ENCODE data around the gene BIN1.

Gene BIN1

GRCh38 chr2:127092306-127092705 lies 14.6 kb downstream of the BIN1 start:
- no peak for DNase-seq (ENCODE audit: low read depth, low spot score)

DNA sequence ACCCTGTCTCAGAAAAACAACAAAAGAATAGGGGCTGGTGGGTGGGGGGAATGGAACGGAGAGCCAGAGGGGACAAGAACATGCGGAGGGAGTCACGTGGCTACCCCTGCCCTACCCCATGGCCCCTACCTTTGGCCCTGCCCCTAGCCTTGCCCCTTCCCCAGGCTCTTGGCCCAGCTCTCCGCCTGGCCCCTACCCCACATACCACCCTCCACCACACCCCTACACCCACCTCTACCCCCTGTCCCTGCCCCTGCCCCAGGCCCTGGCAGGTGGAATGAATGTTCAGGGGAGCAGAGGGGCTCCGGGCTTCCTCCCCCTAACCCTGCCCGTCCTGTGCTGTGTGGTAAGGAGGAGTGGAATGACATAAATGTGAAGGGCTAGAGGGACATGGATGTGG lies 15.1 kb downstream of the BIN1 start:
- DNase-seq (ENCODE audit: low read depth, low spot score) = no peak

DNA sequence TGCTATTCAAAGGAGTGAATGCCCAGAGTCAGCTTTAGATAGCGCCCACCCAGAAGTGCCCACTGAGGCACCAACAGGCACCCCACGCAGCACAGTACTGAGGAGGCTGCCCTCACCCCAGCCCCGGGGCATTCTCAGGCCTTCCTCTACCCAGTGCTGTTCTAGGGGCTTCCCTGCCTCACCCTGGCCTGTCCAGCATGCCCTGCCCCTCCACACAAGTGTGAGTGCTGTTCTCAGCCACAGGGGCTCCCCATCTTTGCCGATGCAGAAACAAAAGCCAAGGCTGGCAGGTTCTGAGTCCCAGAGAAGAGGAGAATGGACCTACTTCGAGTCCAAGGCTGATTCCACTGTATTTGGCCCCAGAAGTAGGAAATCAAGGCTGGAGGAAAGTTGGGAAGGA lies 15.8 kb downstream of the BIN1 start:
- no peak for DNase-seq (ENCODE audit: low read depth, low spot score)

DNA sequence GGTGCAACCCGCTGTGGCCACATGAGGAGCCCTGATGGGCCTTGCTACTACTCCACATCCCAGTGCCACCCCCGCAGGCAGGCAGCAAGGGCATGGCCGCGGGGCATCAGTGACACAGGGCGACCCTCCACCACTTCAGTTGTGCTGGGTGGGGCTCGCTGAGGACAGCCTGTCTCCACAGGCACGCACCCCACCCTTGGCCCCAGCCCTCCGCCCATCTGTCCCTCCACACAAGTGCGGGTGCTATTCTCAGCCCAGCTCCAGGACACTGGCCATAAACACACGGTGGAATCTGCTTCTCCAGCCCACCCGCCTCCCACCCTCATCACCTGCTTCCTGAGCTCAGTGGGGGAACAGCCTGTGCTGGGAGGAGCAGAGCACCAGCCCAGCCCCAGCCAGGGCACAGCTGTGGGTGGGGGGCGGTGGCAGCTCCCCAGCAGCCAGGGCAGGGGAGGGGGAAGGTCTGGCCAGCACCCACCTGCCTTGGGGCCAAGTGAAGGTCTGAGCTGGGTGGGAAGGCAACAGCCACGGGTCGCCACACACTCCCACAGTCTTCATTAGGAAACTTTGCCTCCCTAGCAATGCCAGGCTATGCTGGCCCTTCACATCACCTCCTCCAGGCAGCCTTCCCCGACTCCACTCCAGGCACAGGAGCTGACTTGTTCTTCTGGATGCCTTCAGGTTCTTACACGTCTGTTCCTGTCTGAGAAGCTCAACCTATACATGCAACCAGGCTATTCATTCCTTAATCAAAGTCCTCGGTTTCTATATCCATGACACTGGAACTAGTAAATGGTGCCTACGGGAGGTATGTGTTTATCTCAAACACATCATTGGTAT lies 16.5 kb downstream of the BIN1 start:
- DNase-seq (ENCODE audit: low read depth, low spot score) = no peak

DNA sequence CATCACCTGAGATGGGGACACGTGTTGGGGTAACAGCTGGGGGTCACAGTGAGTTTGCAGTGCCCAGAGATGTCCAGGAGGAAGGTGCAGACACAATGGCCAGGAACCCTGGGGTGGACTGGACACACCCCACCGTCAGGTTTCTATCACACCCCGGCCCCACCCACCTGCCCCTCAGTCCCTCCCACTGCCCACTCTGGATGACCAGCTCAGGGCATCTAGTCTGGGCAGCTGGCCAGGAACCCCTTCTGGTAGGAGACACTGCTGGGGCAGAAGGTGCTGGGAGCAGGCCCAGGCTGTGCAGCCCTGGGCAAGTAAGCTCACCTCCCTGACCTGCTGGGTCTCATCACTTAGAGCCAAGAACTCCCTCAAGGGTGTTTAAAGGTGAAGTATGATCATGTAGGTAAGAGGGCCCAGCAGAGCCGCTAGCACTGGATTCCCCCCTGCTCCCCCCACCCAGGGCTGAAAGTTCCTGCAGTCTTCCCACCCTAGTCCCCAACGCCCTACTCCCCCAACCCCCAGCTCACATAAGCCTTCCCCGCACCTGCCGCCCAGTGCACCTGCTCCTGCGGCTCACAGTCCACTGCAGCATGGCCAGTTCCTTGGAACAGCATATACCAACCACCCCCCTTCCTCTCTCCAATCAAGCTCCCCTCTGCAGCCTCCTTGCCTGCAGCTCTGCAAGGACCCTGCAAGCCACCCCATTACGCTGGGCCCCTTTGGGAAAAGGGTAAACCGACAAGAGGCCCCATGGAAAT lies 17.3 kb downstream of the BIN1 start:
- no peak for DNase-seq (ENCODE audit: low read depth, low spot score)

GRCh38 chr2:127088706-127089105 lies 18.2 kb downstream of the BIN1 start:
- no peak for DNase-seq (ENCODE audit: low read depth, low spot score)

- no peak for DNase-seq (ENCODE audit: low read depth, low spot score)
Observed at GRCh38 chr2:127087791-127088495, 19.0 kb downstream of the BIN1 start.

DNA sequence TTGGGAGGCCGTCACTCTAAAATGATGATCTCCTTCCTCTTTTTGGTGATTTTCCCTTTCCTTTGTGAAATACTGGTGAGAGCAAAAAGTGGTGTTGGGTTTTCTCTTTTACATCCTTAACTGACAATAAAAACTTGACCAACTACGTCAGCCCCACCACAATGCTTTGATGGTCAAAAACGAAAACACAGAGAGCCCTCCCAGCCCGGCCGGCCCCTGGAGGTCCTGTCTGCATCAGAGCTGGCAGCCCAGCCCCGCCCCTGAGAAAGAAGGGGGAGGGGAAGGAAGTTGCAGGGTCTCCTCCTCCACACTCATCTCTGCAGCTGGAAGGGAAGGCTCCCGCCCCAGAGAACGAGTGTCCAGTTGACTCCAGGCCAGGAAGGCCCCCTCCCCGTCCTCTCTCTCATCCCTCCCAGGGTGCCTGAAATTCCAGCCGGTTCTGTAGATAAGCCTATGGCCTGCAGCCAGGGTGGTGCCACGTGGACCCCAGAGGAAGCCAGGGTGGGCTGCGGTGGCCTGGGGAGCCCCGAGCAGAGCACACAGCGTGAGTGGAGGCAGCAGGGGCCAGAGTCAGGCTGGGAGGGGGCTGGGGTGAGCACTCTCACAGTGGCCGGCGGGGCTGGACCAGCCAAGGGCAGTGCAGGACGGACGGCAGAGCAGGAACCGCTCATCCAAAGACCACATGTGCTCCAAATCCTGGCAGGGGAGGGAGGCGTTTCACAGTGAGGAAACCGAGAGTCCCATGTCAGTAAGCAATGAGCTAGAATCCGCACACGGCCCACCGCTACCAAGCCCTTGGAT lies 19.8 kb downstream of the BIN1 start:
- DNase-seq (ENCODE audit: low read depth, low spot score) = no peak

- no peak for DNase-seq (ENCODE audit: low read depth, low spot score)
Observed at GRCh38 chr2:127085317-127085681, 21.7 kb downstream of the BIN1 start.

GRCh38 chr2:127084611-127085316 lies 22.2 kb downstream of the BIN1 start:
- no peak for DNase-seq (ENCODE audit: low read depth, low spot score)

DNA sequence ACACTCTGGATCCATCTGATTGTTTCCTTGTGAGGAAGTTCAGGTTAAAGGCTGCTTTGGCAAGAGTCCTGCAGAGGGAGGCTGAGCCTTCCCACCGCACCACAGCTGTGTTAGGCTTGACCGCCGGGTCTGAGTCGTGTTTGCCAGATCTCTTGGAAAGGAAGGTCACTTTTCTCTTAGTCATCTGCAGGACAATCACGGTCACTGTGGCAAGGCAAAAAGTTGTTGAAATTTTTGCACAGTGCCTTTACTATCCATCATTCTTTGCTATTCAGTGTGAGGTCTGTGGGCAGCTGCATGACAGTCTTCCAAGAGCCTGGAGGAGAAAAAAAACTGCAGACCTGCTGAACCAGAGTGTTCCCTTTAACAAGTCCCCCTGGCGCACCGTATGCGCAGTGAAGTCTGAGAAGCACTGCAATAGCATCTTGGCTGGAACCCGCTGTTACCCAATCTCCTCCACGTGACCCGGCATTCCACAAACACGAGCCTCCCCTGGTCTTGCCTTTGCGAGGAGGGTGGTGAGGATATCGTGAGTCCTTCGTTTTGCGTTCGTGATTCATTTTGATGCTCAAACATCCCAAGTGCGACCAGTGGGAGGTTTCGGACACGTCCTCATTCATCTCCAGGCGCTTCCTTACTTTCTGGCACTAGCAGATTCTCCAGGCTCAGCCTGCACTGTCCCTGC lies 23.0 kb downstream of the BIN1 start:
- DNase-seq (ENCODE audit: low read depth, low spot score) = no peak

DNA sequence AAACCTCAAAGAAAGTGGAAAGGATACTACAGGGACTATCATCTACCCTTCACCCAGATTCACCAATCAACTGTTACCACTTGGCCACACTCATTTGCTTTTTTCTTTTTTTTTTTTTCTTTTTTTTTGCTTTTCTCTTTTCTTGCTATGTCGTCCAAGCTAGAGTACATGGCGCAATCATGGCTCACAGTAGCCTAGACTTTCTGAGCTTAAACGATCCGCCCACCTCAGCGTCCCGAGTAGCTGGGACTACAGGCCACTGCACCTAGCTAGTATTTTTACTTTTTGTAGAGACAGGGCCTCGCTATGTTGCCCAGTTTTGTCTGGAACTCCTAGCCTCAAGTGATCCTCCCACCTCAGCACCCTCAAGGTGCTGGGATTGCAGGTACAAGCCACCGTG lies 24.0 kb downstream of the BIN1 start:
- DNase-seq (ENCODE audit: low read depth, low spot score) = no peak

DNA sequence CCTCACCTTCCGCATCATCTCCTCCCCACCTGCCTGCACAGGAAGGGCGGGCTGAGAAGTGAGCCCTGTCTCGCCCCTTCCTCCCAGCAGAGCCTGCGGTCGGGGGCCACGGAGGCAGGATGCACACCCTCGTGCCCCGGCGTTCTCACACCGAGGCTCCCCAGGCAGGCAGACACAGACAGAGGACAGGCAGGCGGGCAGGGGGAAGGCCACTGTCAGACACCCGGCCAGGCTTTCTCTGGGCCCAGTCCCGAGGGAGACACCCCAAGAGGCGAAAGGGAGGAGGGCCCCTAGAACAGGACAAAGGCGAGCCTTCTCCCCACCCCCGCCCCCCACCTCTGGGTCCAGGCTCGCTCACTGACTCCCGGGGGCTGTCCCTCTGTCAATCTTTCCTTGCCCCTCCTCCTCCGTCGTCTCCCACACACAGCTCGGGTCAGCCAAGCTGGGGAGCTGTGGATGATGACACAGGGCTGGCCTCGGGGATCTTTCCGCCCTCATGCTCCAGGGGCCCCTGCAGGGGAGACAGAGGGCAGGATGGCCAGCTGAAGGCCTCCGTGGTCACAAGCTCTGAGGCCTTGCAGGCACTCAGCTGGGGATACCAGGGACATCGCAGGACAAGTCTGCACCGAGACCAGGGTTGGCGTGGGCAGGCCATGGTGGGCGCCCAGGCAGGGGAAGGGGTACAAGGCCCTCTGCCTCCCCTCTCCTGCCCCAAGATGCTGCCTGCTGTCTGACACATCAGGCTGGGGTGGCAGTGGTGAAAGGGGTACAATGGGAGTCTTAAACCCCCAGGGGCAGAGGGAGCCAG lies 24.9 kb downstream of the BIN1 start:
- peak; percentile 45 for DNase-seq (ENCODE audit: low read depth, low spot score)

- no peak for DNase-seq (ENCODE audit: low read depth, low spot score)
Observed at GRCh38 chr2:127080938-127081755, 25.8 kb downstream of the BIN1 start.

- no peak for DNase-seq (ENCODE audit: low read depth, low spot score)
Observed at GRCh38 chr2:127080226-127080937, 26.6 kb downstream of the BIN1 start.

DNA sequence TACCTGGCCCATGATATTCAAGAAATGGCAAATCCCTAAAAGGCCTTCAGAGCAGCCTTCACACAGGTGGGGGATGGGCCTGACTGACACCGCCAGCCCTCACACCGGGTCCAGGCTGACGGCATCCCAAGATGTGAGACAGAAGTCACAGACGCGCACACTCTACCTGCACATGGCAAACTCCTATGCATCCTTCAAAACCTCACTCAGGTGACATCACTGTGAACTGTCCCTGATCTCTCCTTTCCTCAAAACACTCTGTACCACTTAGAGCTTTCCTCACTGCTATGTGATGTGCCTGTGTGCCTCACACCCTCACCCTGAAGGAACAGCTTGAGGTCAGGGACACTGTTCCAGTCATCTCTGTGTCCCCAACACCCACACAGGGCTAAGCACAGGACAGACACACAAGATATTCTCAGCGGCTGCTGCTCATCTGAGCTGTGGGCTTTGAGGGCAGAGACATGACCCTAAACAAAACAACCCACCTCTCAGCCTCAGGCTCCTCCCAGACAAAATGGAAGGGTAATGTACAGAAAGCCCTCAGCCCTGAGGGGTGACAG lies 27.5 kb downstream of the BIN1 start:
- no peak for DNase-seq (ENCODE audit: low read depth, low spot score)

DNA sequence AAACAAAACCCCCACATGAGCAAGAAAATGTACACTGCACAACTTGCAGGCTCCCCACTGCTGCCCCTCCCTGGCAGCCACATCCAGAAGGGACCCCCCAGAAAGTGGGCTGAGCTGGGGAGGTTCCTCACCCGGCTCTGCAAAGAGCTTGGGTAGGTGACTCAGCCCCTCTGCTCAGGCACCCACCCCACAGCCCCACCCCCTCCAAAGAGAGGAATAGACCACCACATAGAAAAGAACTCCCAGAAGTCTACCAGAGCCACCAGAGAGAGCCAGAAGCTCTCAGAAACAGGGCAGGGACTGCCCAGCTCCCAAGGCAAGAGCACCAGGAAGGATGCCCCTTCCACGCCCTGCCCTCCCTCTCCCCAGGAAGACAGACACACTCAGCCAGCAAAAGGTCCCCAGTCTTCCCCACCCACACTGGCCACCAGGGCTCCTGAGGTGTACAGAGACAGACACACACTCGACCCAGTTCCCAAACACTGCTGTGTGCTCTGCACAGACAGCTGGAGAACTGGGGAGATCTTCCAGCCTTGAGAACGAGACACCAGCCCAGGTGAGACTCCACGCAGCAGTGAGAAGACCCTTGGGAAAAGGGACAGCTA lies 28.2 kb downstream of the BIN1 start:
- no peak for DNase-seq (ENCODE audit: low read depth, low spot score)

All from activated CD4-positive, CD25-positive, alpha-beta regulatory T cell treated with anti-CD3 and anti-CD28 coated beads, Interleukin-2, amount 50 U/mL, for 16 hours (primary cell).